Fibroblast of the aortic adventitia (primary cell): ENCODE data around the gene MYL1. TPM values are rescaled to one million over a fixed set of nuclear protein-coding genes. Genes with fewer than 3 reads are reported as not detected.

Experiments used
- DNase-seq: peaks from one replicate; pipeline ENCODE4 v3.0.0-alpha.2; 2010; ENCODE audit warnings: low read depth
- H3K4me3 ChIP-seq: 2 replicates; pipeline ENCODE4 v1.5.1; 2011; ENCODE audit warnings: low read depth, mild to moderate bottlenecking, control low read depth, low read length, moderate library complexity
- total RNA-seq: library from RNA; depleted of rRNA; stranded (reverse); fragments of >200 nt; gene quantifications from 2 replicates; pipeline ENCODE4 v1.2.3, GENCODE V29; 2012; ENCODE audit warnings: low replicate concordance
- TF ChIP-seq, protein P1 (sequence below): IDR thresholded peaks from 2 replicates; pipeline ENCODE4 v1.5.1; 2011; ENCODE audit warnings: mild to moderate bottlenecking, low read length, control low read depth, inconsistent platforms; ENCODE audit not compliant: insufficient read depth

MYL1 gene
- total RNA-seq, 1 donor, result not detected

DNA sequence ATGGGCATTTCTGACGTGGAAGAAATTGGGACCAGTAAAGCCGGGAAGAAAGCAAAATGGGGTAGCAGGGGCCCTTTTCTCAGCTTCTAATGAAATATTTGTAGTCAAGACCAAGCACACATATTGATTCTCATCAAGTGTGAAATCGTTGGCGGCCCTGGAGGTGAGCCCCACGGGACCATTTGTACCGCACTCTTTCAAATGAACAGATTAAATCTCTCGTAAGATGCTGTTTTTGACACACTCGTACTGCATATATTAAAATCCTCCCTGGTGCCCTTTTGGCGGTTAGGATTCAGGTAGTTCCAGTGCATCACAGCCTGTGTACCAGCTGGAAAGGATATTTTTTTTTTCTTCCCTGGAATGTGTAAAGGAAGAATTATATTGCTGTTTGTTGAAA lies 9.9 kb upstream of the MYL1 start:
- no peak overlapping the region for H3K4me3 ChIP-seq
- TF ChIP-seq, protein P1, sequence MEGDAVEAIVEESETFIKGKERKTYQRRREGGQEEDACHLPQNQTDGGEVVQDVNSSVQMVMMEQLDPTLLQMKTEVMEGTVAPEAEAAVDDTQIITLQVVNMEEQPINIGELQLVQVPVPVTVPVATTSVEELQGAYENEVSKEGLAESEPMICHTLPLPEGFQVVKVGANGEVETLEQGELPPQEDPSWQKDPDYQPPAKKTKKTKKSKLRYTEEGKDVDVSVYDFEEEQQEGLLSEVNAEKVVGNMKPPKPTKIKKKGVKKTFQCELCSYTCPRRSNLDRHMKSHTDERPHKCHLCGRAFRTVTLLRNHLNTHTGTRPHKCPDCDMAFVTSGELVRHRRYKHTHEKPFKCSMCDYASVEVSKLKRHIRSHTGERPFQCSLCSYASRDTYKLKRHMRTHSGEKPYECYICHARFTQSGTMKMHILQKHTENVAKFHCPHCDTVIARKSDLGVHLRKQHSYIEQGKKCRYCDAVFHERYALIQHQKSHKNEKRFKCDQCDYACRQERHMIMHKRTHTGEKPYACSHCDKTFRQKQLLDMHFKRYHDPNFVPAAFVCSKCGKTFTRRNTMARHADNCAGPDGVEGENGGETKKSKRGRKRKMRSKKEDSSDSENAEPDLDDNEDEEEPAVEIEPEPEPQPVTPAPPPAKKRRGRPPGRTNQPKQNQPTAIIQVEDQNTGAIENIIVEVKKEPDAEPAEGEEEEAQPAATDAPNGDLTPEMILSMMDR, result no peak

DNA sequence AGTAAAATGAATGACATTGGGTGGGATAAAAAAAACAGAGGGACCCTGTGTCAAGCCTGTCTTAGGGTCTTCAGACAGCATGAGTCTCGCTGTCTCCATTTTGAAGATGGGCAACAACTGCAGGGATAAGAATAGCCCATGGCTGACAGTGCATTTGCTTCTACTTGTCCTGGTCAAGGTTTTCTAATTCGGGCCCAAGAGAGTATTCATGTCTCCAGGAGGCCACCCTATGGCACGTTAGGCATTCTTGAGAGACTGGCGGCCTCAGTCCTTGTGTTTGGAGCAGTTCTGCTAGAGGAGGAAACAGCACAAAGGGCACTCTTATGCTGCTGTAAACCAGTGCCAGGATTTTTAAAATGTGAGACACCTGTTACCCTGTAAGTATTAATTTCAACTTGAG lies 9.5 kb upstream of the MYL1 start:
- TF ChIP-seq, protein P1, result no peak
- DNase-seq, result no peak
- H3K4me3 ChIP-seq, result no peak overlapping the region

More for the DNA sequence above, 9.9 kb upstream of the MYL1 start:
- DNase-seq, result no peak

DNA sequence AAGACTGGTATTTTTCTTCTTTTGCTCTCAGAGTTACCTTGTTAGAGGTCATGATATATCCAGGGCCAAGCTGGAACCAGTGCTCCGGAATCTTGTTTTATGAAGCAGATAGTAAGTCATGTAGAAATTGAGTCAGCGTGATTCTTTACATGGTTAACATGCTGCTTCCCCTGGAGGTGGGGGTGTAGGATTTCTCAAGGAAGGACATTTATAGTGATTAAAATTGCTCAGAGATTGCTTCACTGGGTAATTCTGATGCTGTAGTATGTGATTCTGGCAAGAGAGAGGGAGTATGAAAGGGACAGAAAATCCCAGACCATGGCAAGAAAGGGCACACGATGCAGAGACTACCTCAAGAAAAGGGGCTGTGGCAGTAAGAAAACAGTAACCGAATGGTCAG lies 8.0 kb upstream of the MYL1 start:
- no peak overlapping the region for H3K4me3 ChIP-seq
- no peak for DNase-seq
- TF ChIP-seq, protein P1, result no peak

DNA sequence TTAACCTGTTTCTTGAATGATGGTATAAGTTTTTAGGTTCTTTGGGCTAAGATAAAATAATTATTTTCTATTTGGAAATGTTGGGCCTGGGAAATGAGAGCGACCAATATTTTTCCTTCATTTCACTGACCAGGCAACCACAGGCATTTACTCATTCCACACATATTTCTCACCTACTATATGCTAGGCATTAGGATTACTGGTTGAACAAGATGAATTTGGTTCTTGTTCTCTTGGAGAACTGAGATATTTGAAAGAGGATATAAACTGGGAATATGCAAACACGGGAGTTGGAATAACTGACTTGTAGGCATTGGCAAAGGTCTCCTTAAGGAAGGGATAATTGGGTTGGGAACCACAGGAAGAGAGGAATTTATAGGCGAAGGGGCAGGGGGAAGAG lies 3.9 kb upstream of the MYL1 start:
- DNase-seq, result no peak
- TF ChIP-seq, protein P1, result no peak
- no peak overlapping the region for H3K4me3 ChIP-seq

DNA sequence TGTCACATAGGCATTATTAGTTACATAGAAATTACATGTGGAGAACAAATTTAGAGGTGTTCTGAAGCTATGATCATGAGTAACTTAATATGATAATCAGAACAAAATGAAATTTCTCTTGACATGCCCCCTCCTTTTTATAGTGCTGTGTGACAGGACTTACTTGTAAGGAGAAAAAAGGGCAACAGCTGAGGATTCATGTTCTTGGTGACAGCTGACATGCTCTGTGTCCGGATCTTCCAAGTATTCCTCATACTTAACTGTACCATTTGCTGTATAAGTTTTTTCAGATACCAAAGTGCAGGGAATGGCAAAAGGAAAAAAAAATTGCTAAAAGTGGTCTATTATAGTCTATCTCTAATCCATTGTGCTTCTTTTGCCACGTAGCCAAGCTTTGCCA lies 3.5 kb upstream of the MYL1 start:
- DNase-seq, result no peak
- H3K4me3 ChIP-seq, result no peak overlapping the region
- TF ChIP-seq, protein P1, result no peak

DNA sequence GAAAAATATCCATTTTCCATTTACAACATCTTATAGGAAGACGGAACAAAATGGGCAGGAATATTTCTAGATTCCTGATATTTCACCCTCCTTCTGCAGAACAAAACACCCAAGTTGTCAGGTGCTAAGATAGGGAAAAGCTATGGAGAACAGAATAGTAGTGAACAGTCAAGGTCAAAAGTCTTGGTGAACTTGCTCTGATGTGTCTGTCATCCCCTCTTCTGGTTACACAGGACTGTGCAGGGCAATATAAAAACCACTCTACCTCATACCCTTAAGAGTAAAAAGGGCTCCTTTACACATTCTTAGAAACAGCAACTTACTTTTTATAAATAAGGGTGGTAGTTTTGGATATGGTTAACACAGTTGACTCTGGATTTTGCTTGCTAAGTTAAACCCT lies 4.4 kb downstream of the MYL1 start:
- DNase-seq, result no peak
- H3K4me3 ChIP-seq, result no peak overlapping the region
- TF ChIP-seq, protein P1, result no peak

DNA sequence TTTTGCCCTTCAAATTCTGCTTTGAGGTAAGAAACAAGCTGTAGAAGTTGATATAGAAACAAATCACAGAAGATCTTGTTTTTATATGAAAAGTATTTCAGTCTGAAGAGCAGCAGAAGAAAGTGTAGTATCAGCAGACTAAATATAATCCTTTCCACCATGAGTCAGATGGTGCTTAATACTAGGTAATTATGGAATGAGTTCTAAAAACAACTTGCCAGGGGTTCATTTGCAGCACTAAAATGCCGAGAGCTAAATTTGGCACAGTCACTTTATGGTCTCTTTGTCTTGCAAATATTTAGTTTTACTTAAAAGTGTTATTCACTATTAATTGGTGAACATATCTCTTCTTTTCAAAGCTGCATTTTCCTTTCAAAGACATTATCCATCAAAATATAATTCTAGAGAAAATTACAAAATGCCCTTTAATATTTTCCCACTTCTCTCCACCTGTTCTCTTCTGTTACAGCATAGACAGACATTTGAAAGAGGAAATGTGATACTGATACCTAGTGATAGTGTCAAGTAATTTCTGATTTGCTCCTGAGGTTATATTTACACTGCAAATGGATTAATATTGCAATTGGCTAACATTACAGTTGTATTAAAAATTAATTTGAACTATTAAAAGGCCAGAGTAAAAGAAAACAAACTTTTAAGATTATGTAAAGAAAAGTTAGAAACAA lies 5.3 kb downstream of the MYL1 start:
- DNase-seq, result no peak
- TF ChIP-seq, protein P1, result no peak

More for the DNA sequence above, 5.3 kb downstream of the MYL1 start:
- H3K4me3 ChIP-seq, result no peak overlapping the region
